Endothelial cell of umbilical vein (primary cell): ENCODE measurements around the gene ATP8B3. TPM values are rescaled to one million over a fixed set of nuclear protein-coding genes. Genes with fewer than 3 reads are reported as not detected.

Source experiments
- BruUV-seq: library from RNA; stranded (reverse); fragments of 400-500 nt; replicated peaks from 2 replicates; lab custom pipeline; 2021; lab: Mats Ljungman, UMichigan
- CTCF ChIA-PET: fragments of 300-600, 350-600 bp; sonication (Branson Sonifier 250); formaldehyde crosslinking; loops from one replicate; lab custom pipeline; 2021; ENCODE audit warnings: antibody characterized with exemption, inconsistent platforms; lab: Charles Lee
- POLR2A ChIA-PET: fragments of 300-600, 350-600 bp; sonication (Branson Sonifier 250); formaldehyde crosslinking; loops from one replicate; lab custom pipeline; 2021; ENCODE audit warnings: antibody characterized with exemption, inconsistent platforms; lab: Charles Lee
- DNase-seq: peaks from one replicate; pipeline ENCODE4 v3.0.0-alpha.2; 2011; ENCODE audit warnings: low read depth, low spot score
- FAIRE-seq: peaks from 2 replicates; lab custom pipeline; 2011; peaks lifted over from hg19 to GRCh38; lab: Jason Lieb, UNC
- H2AFZ ChIP-seq: 2 replicates; pipeline ENCODE4 v1.6.0; 2012; ENCODE audit warnings: low read depth, low read length, control low read depth, inconsistent platforms
- H3K27ac ChIP-seq: 2 replicates; pipeline ENCODE4 v1.5.1; 2011; ENCODE audit warnings: low read depth, mild to moderate bottlenecking, control low read depth, low read length, moderate library complexity; ENCODE audit not compliant: insufficient read depth
- H3K27me3 ChIP-seq, 2 experiments: 2 replicates each; pipeline versions ENCODE4 v1.6.0 to v1.6.1; 2011; ENCODE audit warnings: low read length in 2 of 2, mixed read lengths in 1 of 2; ENCODE audit not compliant: control insufficient read depth in 2 of 2, insufficient read depth in 2 of 2
- H3K36me3 ChIP-seq, 2 experiments: 2 replicates in 1 of 2; 3 replicates in 1 of 2; pipeline ENCODE4 v1.5.1; 2011; ENCODE audit warnings: low read length in 2 of 2, mild to moderate bottlenecking in 1 of 2, moderate library complexity in 1 of 2; ENCODE audit not compliant: control insufficient read depth in 2 of 2, insufficient read depth in 2 of 2; ENCODE audit errors: extremely low read depth in 1 of 2
- H3K4me1 ChIP-seq: 3 replicates; pipeline ENCODE4 v1.5.1; 2011; ENCODE audit warnings: mild to moderate bottlenecking, low read length; ENCODE audit not compliant: control insufficient read depth, insufficient read depth; ENCODE audit errors: extremely low read depth
- H3K4me2 ChIP-seq: 2 replicates; pipeline ENCODE4 v1.6.1; 2011; ENCODE audit warnings: low read length, control low read depth, mixed read lengths; ENCODE audit not compliant: insufficient read depth
- H3K4me3 ChIP-seq, 3 experiments: fragments of 200-600 bp in 1 of 3; sonication (generic), shearing (Covaris generic) in 1 of 3; replicated peaks in 1 of 3; 2 replicates each; pipeline ENCODE4 v1.5.1; 2011 to 2016; ENCODE audit warnings: control low read depth in 3 of 3, low read length in 3 of 3, mild to moderate bottlenecking in 2 of 3, inconsistent platforms in 1 of 3, low read depth in 1 of 3, moderate library complexity in 1 of 3; ENCODE audit not compliant: insufficient read depth in 1 of 3
- H3K79me2 ChIP-seq: 2 replicates; pipeline ENCODE4 v1.6.0; 2012; ENCODE audit warnings: low read length, inconsistent platforms; ENCODE audit not compliant: control insufficient read depth, insufficient read depth
- H3K9ac ChIP-seq: replicated peaks from 2 replicates; pipeline ENCODE3; 2011; ENCODE audit warnings: low read length, control low read depth; ENCODE audit not compliant: insufficient read depth; ENCODE audit errors: extremely low read depth
- H3K9me1 ChIP-seq: replicated peaks from 3 replicates; pipeline ENCODE4 v1.6.0; 2011; ENCODE audit warnings: mild to moderate bottlenecking, low read length; ENCODE audit not compliant: control insufficient read depth, insufficient read depth; ENCODE audit errors: extremely low read depth
- H3K9me3 ChIP-seq: replicated peaks from 2 replicates; pipeline ENCODE4 v1.5.1; 2012; ENCODE audit warnings: low read length, inconsistent platforms; ENCODE audit not compliant: control insufficient read depth, insufficient read depth
- H4K20me1 ChIP-seq: replicated peaks from 2 replicates; pipeline ENCODE3; 2011; ENCODE audit warnings: mild to moderate bottlenecking, low read length; ENCODE audit not compliant: control insufficient read depth, insufficient read depth; ENCODE audit errors: extremely low read depth
- EZH2 ChIP-seq: IDR thresholded peaks from 2 replicates; pipeline ENCODE4 v1.6.1; 2012; ENCODE audit warnings: borderline replicate concordance, low read depth, mild to moderate bottlenecking, moderate library complexity, low read length, inconsistent platforms; ENCODE audit not compliant: severe bottlenecking
- MYC ChIP-seq: IDR thresholded peaks from one replicate; pipeline ENCODE4 v1.6.1; 2011; ENCODE audit warnings: mild to moderate bottlenecking, low read depth, low read length
- POLR2AphosphoS5 ChIP-seq: IDR thresholded peaks from 2 replicates; pipeline ENCODE4 v1.6.1; 2012; ENCODE audit warnings: low read depth, mild to moderate bottlenecking, control low read depth, low read length, moderate library complexity; ENCODE audit not compliant: insufficient read depth
- dilution Hi-C: fragments of 300-500 bp; cut with MboI; formaldehyde crosslinking; loops from one replicate; pipeline ENCODE4 v1.15.0; 2019; ENCODE audit warnings: low sequenced_read_pairs; ENCODE audit not compliant: extremely low pct_ligation_motif_present
- intact Hi-C: fragments of 100-400 bp; cut with micrococcal nuclease; formaldehyde crosslinking; loops from one replicate; pipeline ENCODE4 v1.10.0; 2022
- polyA plus RNA-seq, 4 experiments: library from polyadenylated mRNA; depleted of rRNA in 3 of 4; stranded (reverse) in 3 of 4; unstranded in 1 of 4; fragments of >200 nt; gene quantifications; 2 replicates each; pipeline versions ENCODE4 v1.2.1 to v1.2.3, GENCODE V29; 2011 to 2012; ENCODE audit warnings: missing spikeins in 1 of 4
- total RNA-seq: library from RNA; stranded (reverse); gene quantifications from 2 replicates; pipeline ENCODE4 v1.2.3, GENCODE V29; 2021
- TF ChIP-seq, protein P1 (sequence below), 2 donors: IDR thresholded peaks; 1 replicate in 1 of 2; 2 replicates in 1 of 2; pipeline ENCODE4 v1.5.1; 2011; ENCODE audit warnings: low read length in 2 of 2, mild to moderate bottlenecking in 2 of 2, moderate library complexity in 2 of 2, control low read depth in 1 of 2, inconsistent platforms in 1 of 2, low read depth in 1 of 2; ENCODE audit not compliant: insufficient read depth in 1 of 2; ENCODE audit errors: extremely low read depth in 1 of 2

ATP8B3 gene
- total and polyA plus RNA-seq, 2 donors (not counting 3 experiments of a cell fraction or from before 2014, with no cell fraction given), result 1.1 to 7.3 TPM

DNA sequence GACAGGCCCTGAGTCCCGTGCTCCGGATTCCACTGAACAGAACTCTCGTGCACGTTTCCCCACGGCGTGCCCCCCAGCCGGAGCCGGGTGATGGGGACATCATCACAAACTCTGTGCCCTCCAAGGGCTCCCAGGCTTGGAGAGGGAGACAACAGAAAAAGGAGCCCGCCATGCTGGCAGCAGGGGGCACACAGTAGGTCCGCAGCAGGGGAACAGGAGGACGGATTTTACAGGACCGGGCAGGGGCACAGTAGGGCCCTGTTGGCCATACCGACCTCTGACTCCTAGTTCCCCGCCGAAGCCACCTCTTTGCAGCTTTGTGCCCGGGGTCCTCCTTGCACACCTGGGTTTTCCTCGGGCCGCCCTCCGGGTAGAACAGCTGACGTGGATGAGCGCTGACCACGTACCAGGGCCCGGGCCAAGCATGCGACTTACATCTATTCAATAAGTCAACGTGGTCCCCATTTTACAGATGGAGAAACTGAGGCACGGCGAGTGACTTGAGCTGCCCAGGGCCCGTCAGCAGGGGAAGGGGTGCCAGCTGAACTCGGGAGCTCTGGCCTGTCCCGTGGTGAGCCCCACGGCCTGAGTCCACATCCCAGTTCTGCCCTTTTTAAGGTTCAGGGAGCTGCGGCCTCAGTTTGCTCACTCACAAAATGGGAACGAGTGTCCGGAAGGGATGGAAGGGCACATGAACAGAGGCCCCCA is 68.9 kb downstream of the ATP8B3 start:
- no peak for FAIRE-seq
- H3K79me2 ChIP-seq, result no peaks in the 10 kb centered on the region
- no TSS peak for BruUV-seq
- intact Hi-C loops, result no loop called here
- no peaks in the 10 kb centered on the region for H3K9me3 ChIP-seq
- H3K27ac ChIP-seq, result no peak overlapping the region
- no peak for DNase-seq
- H3K27me3 ChIP-seq, result peaks cover 4 to 7% of the 10 kb centered on the region in 2 experiments
- TF ChIP-seq POLR2AphosphoS5, result no peak
- TF ChIP-seq, protein P1, sequence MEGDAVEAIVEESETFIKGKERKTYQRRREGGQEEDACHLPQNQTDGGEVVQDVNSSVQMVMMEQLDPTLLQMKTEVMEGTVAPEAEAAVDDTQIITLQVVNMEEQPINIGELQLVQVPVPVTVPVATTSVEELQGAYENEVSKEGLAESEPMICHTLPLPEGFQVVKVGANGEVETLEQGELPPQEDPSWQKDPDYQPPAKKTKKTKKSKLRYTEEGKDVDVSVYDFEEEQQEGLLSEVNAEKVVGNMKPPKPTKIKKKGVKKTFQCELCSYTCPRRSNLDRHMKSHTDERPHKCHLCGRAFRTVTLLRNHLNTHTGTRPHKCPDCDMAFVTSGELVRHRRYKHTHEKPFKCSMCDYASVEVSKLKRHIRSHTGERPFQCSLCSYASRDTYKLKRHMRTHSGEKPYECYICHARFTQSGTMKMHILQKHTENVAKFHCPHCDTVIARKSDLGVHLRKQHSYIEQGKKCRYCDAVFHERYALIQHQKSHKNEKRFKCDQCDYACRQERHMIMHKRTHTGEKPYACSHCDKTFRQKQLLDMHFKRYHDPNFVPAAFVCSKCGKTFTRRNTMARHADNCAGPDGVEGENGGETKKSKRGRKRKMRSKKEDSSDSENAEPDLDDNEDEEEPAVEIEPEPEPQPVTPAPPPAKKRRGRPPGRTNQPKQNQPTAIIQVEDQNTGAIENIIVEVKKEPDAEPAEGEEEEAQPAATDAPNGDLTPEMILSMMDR (IDR thresholded peaks at IDR 0.05; ENCODE audit: extremely low read depth in 1 of 2, insufficient read depth in 1 of 2, low read depth in 1 of 2, low read length in 2 of 2), result no peak
- TF ChIP-seq EZH2, result no peak
- TF ChIP-seq MYC, result no peak
- H3K4me3 ChIP-seq, result no peak overlapping the region
- peaks cover 16% of the 10 kb centered on the region for H3K4me1 ChIP-seq
- CTCF ChIA-PET, result interaction anchor here (1.5 kb wide), 1 partner anchor 83 kb away, joined by 3 read pairs; no protein-coding TSS in a partner anchor
- H3K4me2 ChIP-seq, result no peak overlapping the region
- H3K36me3 ChIP-seq, result no peaks in the 10 kb centered on the region
- H3K9ac ChIP-seq, result no peak overlapping the region
- no peaks in the 10 kb centered on the region for H4K20me1 ChIP-seq
- no peak overlapping the region for H2AFZ ChIP-seq
- dilution Hi-C loops, result no loop called here
- no peaks in the 10 kb centered on the region for H3K9me1 ChIP-seq
- POLR2A ChIA-PET, result no interaction called here
